Panc1 (cell line): ENCODE results near the gene ERCC1. TPM values are rescaled to one million over a fixed set of nuclear protein-coding genes. Genes with fewer than 3 reads are reported as not detected.
A peak's percentile ranks its signal among the peaks of the same experiment; 100 is the strongest.

Source experiments
- ATAC-seq: fragments of 200-7000 bp; cut with Tn5 transposase; 2 replicates; pipeline ENCODE4 v1.9.1; 2020; ENCODE audit warnings: mild to moderate bottlenecking, moderate library complexity
- BruUV-seq: library from RNA; stranded (reverse); fragments of 400-500 nt; replicated peaks from 2 replicates; lab custom pipeline; 2021; lab: Mats Ljungman, UMichigan
- CTCF ChIA-PET: fragments of 300-600 bp; sonication (Branson Sonifier 250); formaldehyde crosslinking; loops from one replicate; lab custom pipeline; 2022; ENCODE audit warnings: antibody characterized with exemption; lab: Charles Lee
- POLR2A ChIA-PET: fragments of 300-600 bp; sonication (Branson Sonifier 250); formaldehyde crosslinking; loops from one replicate; lab custom pipeline; 2022; ENCODE audit warnings: antibody characterized with exemption; lab: Charles Lee
- DNase-seq: peaks from one replicate; pipeline ENCODE4 v3.0.0-alpha.2; 2010; ENCODE audit warnings: low read depth, low spot score
- H3K27ac ChIP-seq: 2 replicates; pipeline ENCODE4 v1.5.1; 2011; ENCODE audit warnings: mild to moderate bottlenecking, low read length, inconsistent platforms
- H3K27me3 ChIP-seq: fragments of 200-500 bp; sonication (Bioruptor generic); 2 replicates; pipeline ENCODE4 v1.6.0; 2014; ENCODE audit warnings: low read length, inconsistent platforms; ENCODE audit not compliant: control insufficient read depth, insufficient read depth
- H3K36me3 ChIP-seq: fragments of 200-500 bp; sonication (Bioruptor generic); 2 replicates; pipeline ENCODE4 v1.5.1; 2014; ENCODE audit warnings: inconsistent platforms, mild to moderate bottlenecking, low read length, moderate library complexity; ENCODE audit not compliant: control insufficient read depth, insufficient read depth
- H3K4me1 ChIP-seq: 2 replicates; pipeline ENCODE4 v1.5.1; 2011; ENCODE audit warnings: inconsistent platforms, mild to moderate bottlenecking, low read length, moderate library complexity; ENCODE audit not compliant: control insufficient read depth, insufficient read depth
- H3K4me3 ChIP-seq, 2 experiments: 2 replicates each; pipeline ENCODE4 v1.5.1; 2011 to 2012; ENCODE audit warnings: low read depth in 2 of 2, low read length in 2 of 2, mild to moderate bottlenecking in 2 of 2, inconsistent platforms in 1 of 2, moderate library complexity in 1 of 2
- H3K9me3 ChIP-seq: fragments of 200-500 bp; sonication (Bioruptor generic); 2 replicates; pipeline ENCODE4 v1.5.1; 2014; ENCODE audit warnings: low read depth, mild to moderate bottlenecking, inconsistent platforms, low read length, moderate library complexity; ENCODE audit not compliant: control insufficient read depth, insufficient read depth
- CTCF ChIP-seq: fragments of 450-650 bp; IDR thresholded peaks from 2 replicates; pipeline ENCODE4 v1.5.1; 2017; ENCODE audit warnings: mild to moderate bottlenecking
- POLR2AphosphoS5 ChIP-seq: IDR thresholded peaks from 2 replicates; pipeline ENCODE4 v1.6.1; 2012; ENCODE audit warnings: mild to moderate bottlenecking, low read depth, low read length, moderate library complexity
- REST ChIP-seq, 2 experiments: IDR thresholded peaks; 2 replicates each; pipeline ENCODE4 v1.6.1; 2011 to 2012; ENCODE audit warnings: low read depth in 2 of 2, control low read depth in 1 of 2, low read length in 1 of 2, mild to moderate bottlenecking in 1 of 2, moderate library complexity in 1 of 2; ENCODE audit not compliant: insufficient read depth in 1 of 2
- SIN3A ChIP-seq: IDR thresholded peaks from 2 replicates; pipeline ENCODE4 v1.6.1; 2012; ENCODE audit warnings: low read depth, mild to moderate bottlenecking, low read length, moderate library complexity, borderline replicate concordance; ENCODE audit not compliant: insufficient read depth
- TCF7L2 ChIP-seq: IDR thresholded peaks from 2 replicates; pipeline ENCODE4 v1.6.1; 2011; ENCODE audit warnings: mild to moderate bottlenecking, low read depth, low read length, inconsistent platforms
- in situ Hi-C: cut with HindIII; loops from 2 replicates; pipeline ENCODE4 v1.10.0; 2016; ENCODE audit warnings: low sequenced_read_pairs, low pct_unique_long_range_greater_than_20kb
- intact Hi-C: fragments of 100-400 bp; cut with micrococcal nuclease; formaldehyde crosslinking; loops from one replicate; pipeline ENCODE4 v1.10.0; 2022; ENCODE audit not compliant: unreplicated experiment
- total RNA-seq: library from RNA; stranded (reverse); gene quantifications from one replicate; pipeline ENCODE4 v1.2.1, GENCODE V29; 2021; ENCODE audit not compliant: unreplicated experiment

ERCC1 gene
- total RNA-seq, 1 experiment from 2014 or later = 80.3 TPM

- no peaks in the 10 kb centered on the region for H3K9me3 ChIP-seq
- peak overlapping the region; percentile 90 for H3K27ac ChIP-seq
- TF ChIP-seq REST (IDR thresholded peaks at IDR 0.05; ENCODE audit: insufficient read depth in 1 of 2, low read depth in 2 of 2, low read length in 1 of 2) (no peak), CTCF (peak; percentile 82)
- CTCF ChIA-PET = interaction anchor here (0.5 kb wide), 1 partner anchor 81 kb away, joined by 6 read pairs; no protein-coding TSS in a partner anchor
- in situ Hi-C loops (no loop called here), intact Hi-C loops (no loop called here)
- BruUV-seq = TSS peak; percentile 65
- peak overlapping the region; percentile 94 to 96 for H3K4me3 ChIP-seq
- H3K4me1 ChIP-seq = peaks cover 14% of the 10 kb centered on the region
- POLR2A ChIA-PET = interaction anchor here (0.6 to 1.2 kb wide), 3 partner anchors 21 to 63 kb away, joined by 4 to 20 read pairs (median 5); no protein-coding TSS in a partner anchor
- ATAC-seq (peak; percentile 35), DNase-seq (no peak)
- peaks cover 4% of the 10 kb centered on the region; the same call in 1 of the 2 replicates for H3K36me3 ChIP-seq
- no peaks in the 10 kb centered on the region for H3K27me3 ChIP-seq
Observed at GRCh38 chr19:45403781-45404556, 19.7 kb downstream of the ERCC1 start.

DNA sequence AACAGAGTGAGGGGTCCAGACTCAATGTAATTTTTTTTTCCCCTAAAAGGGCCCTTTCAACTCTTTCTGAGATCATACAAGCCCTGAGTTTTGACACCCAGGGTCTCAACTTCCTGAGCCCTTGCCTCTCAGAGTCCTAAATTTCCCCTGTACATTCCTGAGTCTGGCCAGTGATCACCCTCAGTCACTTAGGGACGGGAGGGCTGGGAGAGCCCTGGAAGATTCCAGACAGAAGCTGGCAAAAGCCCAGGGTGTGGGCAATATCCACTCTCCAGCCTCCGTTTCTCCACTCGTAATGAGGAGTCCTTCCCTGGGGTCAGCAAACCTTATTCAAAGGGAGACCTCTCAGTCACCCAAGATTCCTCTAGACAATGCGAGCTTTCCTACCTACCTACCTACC, 20.4 kb downstream of the ERCC1 start:
- no peaks in the 10 kb centered on the region for H3K9me3 ChIP-seq
- H3K27ac ChIP-seq = peak overlapping the region; percentile 90
- no peak for ATAC-seq
- in situ Hi-C loops = no loop called here
- intact Hi-C loops = no loop called here
- BruUV-seq = no TSS peak
- H3K4me1 ChIP-seq = peaks cover 14% of the 10 kb centered on the region
- CTCF ChIA-PET = interaction anchor here (0.5 to 1.3 kb wide), 3 partner anchors 13 to 82 kb away, joined by 4 to 6 read pairs (median 4); no protein-coding TSS in a partner anchor
- POLR2A ChIA-PET = no interaction called here
- H3K36me3 ChIP-seq = peaks cover 4% of the 10 kb centered on the region; the same call in 1 of the 2 replicates
- peak overlapping the region; percentile 94 to 96 for H3K4me3 ChIP-seq
- TF ChIP-seq SIN3A = no peak
- TF ChIP-seq CTCF = no peak
- no peak for TF ChIP-seq TCF7L2
- no peak for TF ChIP-seq REST (IDR thresholded peaks at IDR 0.05; ENCODE audit: insufficient read depth in 1 of 2, low read depth in 2 of 2, low read length in 1 of 2)
- no peak for TF ChIP-seq POLR2AphosphoS5
- H3K27me3 ChIP-seq = no peaks in the 10 kb centered on the region
- no peak for DNase-seq
